ENCODE measurements around the gene ABHD17C. TPM values are rescaled to one million over a fixed set of nuclear protein-coding genes. Genes with fewer than 3 reads are reported as not detected.

The ABHD17C gene
- polyA plus RNA-seq, 1 donor (not counting 4 experiments of a cell fraction or from before 2014, with no cell fraction given): 23.3 TPM

DNA sequence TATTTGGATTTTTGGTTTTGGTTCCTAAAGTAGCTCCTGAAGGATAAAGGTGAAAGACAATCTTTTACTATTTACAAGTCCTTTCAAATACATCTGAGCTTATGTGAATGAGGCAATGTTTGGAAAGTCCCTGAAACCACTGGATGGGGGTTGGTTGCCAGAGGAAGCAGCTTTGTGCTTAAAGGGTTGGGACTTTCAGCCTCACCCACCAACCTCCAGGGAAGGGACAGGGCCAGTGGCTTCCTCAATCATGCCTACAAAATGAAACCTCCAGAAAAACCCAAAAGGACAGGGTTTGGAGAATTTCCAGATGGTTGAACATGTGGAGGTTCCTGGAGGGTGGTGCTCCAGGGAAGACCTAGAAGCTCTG lies 20.9 kb upstream of the ABHD17C start:
- no peaks in the 10 kb centered on the region for H3K36me3 ChIP-seq (ENCODE audit: control insufficient read depth in 2 of 2, extremely low read depth in 1 of 2, insufficient read depth in 2 of 2, low read length in 2 of 2)
- no peak overlapping the region for H3K4me3 ChIP-seq (ENCODE audit: control insufficient read depth in 2 of 3, extremely low read depth in 1 of 3, insufficient read depth in 2 of 3, low read depth in 1 of 3, low read length in 3 of 3)
- H3K9me1 ChIP-seq (ENCODE audit: control insufficient read depth, extremely low read depth, insufficient read depth, low read length): peaks cover 2% of the 10 kb centered on the region
- H2AFZ ChIP-seq (ENCODE audit: control insufficient read depth, low read length): no peak overlapping the region
- peaks cover 22% of the 10 kb centered on the region for H3K4me1 ChIP-seq (ENCODE audit: control insufficient read depth, extremely low read depth, insufficient read depth, low read length)
- DNase-seq (ENCODE audit: low read depth, low spot score) (no peak), FAIRE-seq (no peak)
- H3K79me2 ChIP-seq (ENCODE audit: control insufficient read depth, insufficient read depth, low read length): no peaks in the 10 kb centered on the region
- H3K27me3 ChIP-seq (ENCODE audit: control insufficient read depth, extremely low read depth, insufficient read depth, low read length): no peaks in the 10 kb centered on the region
- dilution Hi-C loops (cut with MboI; ENCODE audit: extremely low pct_ligation_motif_present, low sequenced_read_pairs): no loop called here
- no peak overlapping the region for H3K9ac ChIP-seq (ENCODE audit: control insufficient read depth, extremely low read depth, insufficient read depth, low read length)
- no peak for TF ChIP-seq EZH2 (IDR thresholded peaks at IDR 0.05; ENCODE audit: low read length)
- TF ChIP-seq CTCF (optimal IDR thresholded peaks at IDR 0.05 in 1 of 3, IDR thresholded peaks at IDR 0.05 in 1 of 3, conservative IDR thresholded peaks at IDR 0.05 in 1 of 3; ENCODE audit: extremely low read depth in 1 of 3, insufficient read depth in 2 of 3, low read length in 3 of 3): no peak
- no peak overlapping the region for H3K27ac ChIP-seq (ENCODE audit: control insufficient read depth, insufficient read depth, low read length)
- H4K20me1 ChIP-seq (ENCODE audit: control insufficient read depth, extremely low read depth, insufficient read depth, low read length): no peaks in the 10 kb centered on the region
- H3K4me2 ChIP-seq (ENCODE audit: control insufficient read depth, extremely low read depth, insufficient read depth, low read depth, low read length): no peak overlapping the region
- H3K9me3 ChIP-seq (ENCODE audit: control insufficient read depth, low read depth, low read length): no peaks in the 10 kb centered on the region

GRCh38 chr15:80677041-80677440 lies 18.1 kb upstream of the ABHD17C start:
- H3K36me3 ChIP-seq (ENCODE audit: control insufficient read depth in 2 of 2, extremely low read depth in 1 of 2, insufficient read depth in 2 of 2, low read length in 2 of 2): no peaks in the 10 kb centered on the region
- no peak overlapping the region for H3K27ac ChIP-seq (ENCODE audit: control insufficient read depth, insufficient read depth, low read length)
- no peak overlapping the region for H3K4me2 ChIP-seq (ENCODE audit: control insufficient read depth, extremely low read depth, insufficient read depth, low read depth, low read length)
- dilution Hi-C loops (cut with MboI; ENCODE audit: extremely low pct_ligation_motif_present, low sequenced_read_pairs): loop anchor here (25.0 kb wide), 1 partner anchor 90 kb away; no protein-coding TSS in a partner anchor
- H3K9me1 ChIP-seq (ENCODE audit: control insufficient read depth, extremely low read depth, insufficient read depth, low read length): peaks cover 2% of the 10 kb centered on the region
- no peaks in the 10 kb centered on the region for H3K27me3 ChIP-seq (ENCODE audit: control insufficient read depth, extremely low read depth, insufficient read depth, low read length)
- H3K9me3 ChIP-seq (ENCODE audit: control insufficient read depth, low read depth, low read length): no peaks in the 10 kb centered on the region
- no peaks in the 10 kb centered on the region for H3K79me2 ChIP-seq (ENCODE audit: control insufficient read depth, insufficient read depth, low read length)
- DNase-seq (ENCODE audit: low read depth, low spot score) (no peak), FAIRE-seq (no peak)
- H3K4me1 ChIP-seq (ENCODE audit: control insufficient read depth, extremely low read depth, insufficient read depth, low read length): peaks cover 27% of the 10 kb centered on the region
- no peaks in the 10 kb centered on the region for H4K20me1 ChIP-seq (ENCODE audit: control insufficient read depth, extremely low read depth, insufficient read depth, low read length)
- H3K4me3 ChIP-seq (ENCODE audit: control insufficient read depth in 2 of 3, extremely low read depth in 1 of 3, insufficient read depth in 2 of 3, low read depth in 1 of 3, low read length in 3 of 3): no peak overlapping the region
- no peak overlapping the region for H2AFZ ChIP-seq (ENCODE audit: control insufficient read depth, low read length)
- no peak overlapping the region for H3K9ac ChIP-seq (ENCODE audit: control insufficient read depth, extremely low read depth, insufficient read depth, low read length)
- TF ChIP-seq EZH2 (IDR thresholded peaks at IDR 0.05; ENCODE audit: low read length) (no peak), CTCF (optimal IDR thresholded peaks at IDR 0.05 in 1 of 3, IDR thresholded peaks at IDR 0.05 in 1 of 3, conservative IDR thresholded peaks at IDR 0.05 in 1 of 3; ENCODE audit: extremely low read depth in 1 of 3, insufficient read depth in 2 of 3, low read length in 3 of 3) (no peak)

Data from keratinocyte (primary cell).